NCI-H2107 treated with DMSO at 0.1 percent for 48 hours (cell line): ENCODE results near the gene TAMM41.
A peak's percentile ranks its signal among the peaks of the same experiment; 100 is the strongest.
"Not testable (repeated sequence)": the region's sequence is repeated elsewhere in the genome, so short reads cannot be mapped to it uniquely, and the experiment has no call there.

Experiments
- DNase-seq: peaks from one replicate; lab custom pipeline; 2025; ENCODE audit not compliant: unreplicated experiment; lab: John Stamatoyannopoulos, UW

TAMM41 gene

DNA sequence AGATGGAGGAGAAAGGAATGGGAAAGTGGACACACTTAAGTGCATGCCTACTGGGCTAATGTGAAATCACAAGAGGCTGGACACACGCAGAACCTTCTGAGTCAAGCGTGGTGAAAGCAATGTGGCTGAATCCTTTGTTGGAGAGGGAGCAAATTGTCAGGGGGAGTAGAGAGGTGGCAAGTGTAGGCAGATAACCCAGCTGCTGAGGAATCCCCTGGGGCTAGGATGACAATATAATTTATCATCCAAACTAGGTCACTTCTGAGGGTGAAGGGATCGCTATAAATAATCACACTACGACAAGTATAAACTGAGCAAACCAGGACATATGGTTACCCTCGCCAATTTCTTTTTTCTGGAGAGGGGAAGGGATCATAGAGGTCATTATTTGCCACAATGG, 28.7 kb downstream of the TAMM41 start:
- no peak for DNase-seq

DNA sequence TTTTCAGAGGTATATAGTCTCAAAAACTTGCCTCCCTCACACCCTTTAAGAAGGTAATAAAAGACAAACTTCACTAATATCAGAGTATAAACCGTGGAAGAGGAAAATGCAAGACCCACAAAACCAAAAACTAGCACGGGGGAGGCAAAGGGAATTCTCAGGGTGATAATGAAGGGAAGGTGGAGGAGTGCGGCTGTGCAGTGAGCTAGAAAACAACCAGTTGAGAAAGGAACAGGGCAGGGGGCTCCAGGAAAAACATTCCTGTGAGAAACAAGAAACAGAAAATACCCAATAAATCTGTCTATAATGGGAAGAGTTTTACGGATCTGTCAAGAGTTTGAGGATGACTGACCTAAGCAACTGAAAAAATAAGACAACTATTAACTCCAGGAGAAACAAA, 31.6 kb downstream of the TAMM41 start:
- DNase-seq: no peak

DNA sequence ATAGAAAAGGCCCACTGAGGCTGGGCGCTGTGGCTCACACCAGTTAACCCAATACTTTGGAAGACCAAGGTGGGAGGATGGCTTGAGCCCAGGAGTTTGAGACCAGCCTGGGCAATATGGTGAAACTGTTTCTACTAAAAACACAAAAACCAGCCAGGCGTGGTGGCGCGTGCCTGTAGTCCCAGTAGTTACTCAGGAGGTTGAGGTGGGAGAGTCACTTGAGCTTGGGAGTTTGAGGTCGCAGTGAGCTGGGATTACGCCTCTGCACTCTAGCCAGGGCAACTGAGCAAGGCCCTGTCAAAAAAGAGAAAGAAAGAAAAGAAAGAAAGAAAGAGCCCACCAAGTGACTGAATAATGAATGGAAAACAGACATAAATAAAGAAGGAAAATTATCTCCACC, 32.0 kb downstream of the TAMM41 start:
- DNase-seq: no peak

DNA sequence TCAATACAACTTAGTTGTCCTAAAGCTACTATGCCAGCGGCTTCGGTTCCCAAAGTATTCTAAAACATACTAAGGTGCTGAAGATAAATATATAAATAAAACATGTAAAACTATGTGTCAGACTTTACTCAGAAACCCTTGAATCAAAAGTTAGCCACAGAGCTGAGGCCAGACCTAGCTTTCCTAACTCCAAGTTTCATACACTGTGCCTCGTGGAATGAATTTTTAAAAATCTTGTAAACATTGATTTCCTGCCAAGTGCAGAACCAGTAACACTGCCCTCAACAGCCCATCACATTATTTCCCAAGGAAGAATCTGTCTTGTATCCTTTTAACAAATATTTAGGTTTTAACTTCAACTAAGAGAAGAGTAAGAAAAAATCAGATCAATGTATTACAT, 36.4 kb downstream of the TAMM41 start:
- DNase-seq: no peak

DNA sequence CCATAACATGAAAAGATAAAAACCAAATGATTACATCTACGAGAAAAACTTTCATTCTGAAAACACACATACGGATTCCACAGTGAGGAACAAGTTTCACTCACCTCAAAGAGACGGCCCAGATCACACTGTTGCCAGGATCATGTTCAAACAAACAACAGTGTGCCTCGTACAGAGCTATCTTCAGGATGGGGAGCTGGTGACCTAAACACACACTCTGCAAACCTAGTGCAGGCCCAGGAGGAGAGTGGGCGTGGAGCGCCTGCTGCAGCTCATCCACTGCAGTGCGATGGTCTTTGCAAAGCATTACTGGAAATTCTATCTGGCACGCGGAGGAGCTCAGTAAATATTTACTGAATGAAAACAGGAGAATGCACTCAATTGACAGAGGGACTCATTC, 38.5 kb downstream of the TAMM41 start:
- no peak for DNase-seq

DNA sequence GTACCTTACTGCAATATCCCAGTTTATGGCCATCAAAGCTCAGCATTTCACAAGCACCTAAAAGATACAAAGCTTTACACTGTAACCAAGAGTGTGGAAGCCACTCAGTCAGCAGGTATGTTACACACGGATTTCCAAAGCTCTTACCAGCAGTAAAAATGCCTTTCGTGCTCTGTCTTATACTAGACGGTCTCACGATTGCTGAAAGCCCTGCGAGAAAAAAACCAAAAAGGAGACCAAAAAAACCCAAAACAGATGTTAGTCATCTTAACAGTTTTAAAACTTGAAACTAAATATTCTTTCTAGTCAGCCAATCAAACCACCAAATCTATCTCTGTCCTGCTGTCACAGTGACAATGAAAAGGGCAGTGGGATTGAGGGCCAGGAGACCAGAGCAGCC, 39.0 kb downstream of the TAMM41 start:
- no peak for DNase-seq

DNA sequence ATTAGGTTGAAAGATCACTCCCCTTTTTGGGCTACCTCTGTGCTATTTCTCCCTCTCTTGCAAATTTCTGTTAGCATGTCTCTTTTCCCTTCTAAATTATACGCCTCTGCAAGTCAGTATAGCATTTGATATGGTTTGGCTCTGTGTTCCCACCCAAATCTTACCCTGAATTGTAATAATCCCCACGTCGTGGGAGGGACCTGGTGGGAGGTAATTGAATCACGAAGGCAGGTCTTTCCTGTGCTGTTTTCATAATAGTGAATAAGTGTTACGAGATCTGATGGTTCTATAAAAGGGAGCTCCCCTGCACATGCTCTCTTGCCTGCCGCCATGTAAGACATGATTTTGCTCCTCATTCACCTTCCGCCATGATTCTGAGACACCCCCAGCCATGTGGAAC, 41.0 kb downstream of the TAMM41 start:
- no peak for DNase-seq

DNA sequence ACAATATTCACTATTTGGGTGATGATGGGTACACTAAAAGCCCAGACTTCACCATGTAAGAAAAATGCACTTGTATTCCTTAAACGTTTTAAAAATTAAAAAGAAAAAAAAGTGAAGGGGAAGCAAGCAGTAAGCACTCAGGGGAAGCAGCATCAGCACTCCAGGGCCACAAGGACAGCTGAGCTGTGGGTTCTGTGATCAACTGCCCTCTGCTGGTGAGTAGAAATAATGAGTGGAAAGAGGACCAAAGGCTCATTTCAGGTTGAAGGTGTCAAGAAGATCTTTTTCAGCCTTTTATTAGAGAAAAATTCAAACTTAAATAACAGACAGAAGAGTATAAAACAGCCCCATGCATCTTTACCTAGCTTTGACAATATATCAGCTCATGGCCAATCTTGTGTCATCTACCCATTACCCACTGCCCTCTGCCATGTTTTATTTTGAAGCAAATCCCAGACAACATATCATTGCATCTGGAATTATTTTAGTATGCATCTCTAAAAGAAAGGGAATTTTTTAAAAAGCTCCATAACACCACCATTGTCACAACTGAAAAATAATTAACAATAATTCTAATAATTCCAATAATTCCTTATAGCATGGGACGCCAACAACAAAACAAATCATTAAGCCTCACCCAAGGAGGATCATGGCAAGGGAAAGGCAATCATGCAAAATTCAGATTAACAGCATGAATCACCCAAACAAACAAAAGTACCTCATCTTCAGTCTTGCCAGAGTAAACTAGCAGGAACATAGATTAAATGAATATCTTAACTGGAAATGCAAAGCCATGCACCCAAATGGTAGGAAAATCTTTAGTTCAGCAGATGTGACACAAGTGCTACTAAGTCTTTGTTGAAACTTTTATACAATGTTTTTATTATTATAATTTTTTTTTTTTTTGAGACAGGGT, 42.5 kb downstream of the TAMM41 start:
- peak; percentile 31 for DNase-seq

DNA sequence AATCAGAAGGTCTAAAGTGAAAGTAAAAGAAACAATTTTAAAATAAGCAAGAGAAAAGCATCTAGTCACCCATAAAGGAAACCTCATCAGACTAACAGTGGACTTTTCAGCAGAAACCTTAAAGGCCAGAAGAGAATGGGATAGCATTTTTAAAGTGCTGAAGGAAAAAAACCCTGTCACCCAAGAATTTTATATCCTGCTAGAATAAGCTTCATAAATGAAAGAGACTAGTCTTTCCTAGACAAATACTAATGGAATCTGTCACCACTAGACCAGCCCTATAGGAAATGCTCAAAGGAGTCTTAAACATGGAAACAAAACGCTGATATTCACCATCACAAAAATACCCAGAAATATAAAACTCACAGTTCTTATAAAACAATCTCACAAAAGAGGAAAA, 46.9 kb downstream of the TAMM41 start:
- DNase-seq: no peak

DNA sequence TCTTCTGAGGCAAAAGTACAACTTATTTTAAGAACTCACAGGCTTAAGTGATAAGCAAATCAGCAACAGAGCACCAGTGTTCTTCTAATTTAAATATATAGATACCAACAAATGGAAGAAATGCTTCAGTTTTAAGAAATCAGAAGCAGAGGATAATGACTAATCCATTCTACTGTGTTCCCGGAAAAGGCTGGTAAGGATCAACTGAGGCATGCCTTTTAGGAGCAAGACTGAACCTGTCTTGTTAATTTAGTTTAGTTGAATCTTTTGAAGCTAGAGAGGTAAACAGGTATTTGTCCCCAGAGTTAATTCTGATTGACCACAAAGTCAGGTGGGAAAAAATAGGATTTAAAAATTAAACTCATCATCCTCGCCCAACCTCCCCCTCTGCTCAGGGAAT, 51.8 kb downstream of the TAMM41 start:
- no peak for DNase-seq

DNA sequence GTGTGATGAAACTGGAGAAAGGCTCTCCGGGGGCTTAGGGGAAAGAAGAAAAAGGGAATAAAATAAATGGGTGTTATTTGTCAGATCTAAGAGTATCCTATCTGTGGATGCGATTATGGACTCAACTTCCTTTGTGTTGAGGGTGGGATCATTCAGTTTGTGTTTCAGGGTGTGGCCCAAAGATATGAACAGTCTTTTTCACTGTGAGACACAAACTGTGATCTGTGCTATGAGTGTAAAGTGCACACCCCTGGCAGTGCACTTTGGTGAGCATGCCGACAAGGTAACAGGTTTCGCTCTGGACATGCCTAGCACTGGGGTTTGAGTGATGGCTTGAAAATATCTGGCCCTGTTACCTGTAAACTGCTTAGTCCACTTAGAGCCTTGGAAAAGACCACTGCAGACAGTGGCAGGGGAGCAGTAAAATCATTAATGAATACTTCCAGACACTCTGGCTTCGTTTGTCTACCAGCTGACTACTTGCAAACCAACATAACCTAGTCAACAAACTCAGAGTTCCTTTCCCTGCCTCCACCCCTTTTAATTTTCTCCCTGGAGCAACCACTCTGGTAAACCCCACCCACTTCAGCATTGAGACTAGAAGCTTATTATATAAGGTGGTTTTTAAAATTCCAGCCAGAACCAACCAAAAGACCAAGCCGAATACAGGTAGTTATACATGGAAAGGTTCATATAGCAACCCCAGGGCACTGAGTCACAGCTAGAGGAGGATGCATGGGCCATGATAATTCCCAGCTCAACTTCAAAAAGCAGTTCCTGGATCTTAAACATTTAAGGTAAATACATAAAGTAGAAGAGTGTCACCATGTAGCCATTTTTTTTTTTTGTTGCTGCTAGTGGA, 55.1 kb downstream of the TAMM41 start:
- no peak for DNase-seq

DNA sequence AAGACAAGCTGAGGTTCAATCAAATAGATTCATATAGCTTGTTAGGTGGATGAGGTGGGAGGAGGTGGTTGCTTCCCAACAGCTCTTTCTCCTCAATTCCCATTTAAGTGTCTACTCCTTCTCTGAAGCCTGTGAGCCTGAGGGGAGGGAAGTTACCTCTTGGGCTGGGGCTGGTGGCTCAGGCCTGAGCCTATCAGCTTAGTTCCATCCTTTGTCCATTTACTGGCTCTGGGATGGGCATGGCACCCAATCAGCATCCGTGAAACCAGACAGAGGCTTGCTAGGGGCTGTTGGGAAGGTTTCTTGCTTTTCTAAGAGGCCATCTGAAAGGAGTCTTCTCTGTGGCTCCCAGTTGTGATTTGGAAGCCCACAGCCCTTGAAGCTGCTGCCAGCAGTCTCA, 57.3 kb downstream of the TAMM41 start:
- no peak for DNase-seq

DNA sequence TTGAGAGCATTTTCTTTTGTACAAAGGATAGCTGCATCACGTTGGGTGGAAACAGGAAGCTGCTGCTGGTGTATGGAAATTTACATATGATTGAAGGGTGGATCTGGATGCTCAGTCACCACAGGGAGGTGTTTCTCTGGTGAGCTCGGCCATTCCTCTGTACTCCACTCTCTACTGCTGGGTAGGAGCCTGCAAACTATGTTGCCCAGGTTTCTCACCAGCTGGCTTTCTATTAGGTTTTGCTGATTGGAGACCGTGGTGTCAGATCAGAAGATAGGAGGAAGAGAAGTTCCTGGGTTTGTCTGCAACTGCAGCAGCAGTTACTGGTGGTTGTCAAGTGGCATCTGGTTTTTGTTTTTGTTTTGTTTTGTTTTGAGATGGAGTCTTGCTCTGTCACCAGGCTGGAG, 61.7 kb downstream of the TAMM41 start:
- DNase-seq: no peak

DNA sequence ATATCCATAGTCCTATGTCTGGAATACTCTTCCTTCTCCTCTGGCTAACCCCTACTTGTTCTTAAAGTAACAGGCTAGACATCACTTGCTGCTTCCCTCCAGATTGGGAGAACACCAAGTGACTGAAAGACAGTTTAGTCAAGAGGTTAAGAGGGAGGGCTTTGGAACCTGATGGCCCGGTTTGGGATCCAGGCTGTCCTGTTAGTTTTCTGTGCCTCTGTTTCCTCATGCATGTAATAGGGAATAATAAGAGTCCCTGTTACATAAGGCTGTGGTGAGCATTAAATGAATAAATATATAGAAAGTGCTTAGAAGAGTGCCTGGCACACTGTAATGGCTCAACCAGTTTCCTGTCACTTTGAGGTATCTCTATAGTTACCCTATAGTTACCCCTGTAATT, 66.3 kb downstream of the TAMM41 start:
- DNase-seq: no peak

DNA sequence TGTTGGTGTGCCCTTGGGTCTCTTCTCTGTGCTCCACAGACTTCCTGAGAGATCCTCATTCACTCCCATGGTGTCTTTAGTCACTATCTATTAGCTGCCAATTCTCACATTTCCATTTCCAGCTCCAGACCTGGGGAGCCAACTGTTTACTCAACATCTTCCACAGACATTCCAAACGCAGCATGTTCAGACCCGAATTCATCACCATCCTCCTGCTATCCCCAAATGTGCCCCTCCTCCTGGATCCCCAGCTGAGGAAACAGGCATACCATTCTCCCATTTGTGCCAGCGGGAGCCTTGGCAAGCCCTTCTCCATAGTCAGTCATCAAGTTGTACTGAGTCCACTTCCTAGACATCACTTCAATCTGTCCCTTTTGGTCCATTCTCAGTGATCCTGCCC, 67.1 kb downstream of the TAMM41 start:
- DNase-seq: no peak

DNA sequence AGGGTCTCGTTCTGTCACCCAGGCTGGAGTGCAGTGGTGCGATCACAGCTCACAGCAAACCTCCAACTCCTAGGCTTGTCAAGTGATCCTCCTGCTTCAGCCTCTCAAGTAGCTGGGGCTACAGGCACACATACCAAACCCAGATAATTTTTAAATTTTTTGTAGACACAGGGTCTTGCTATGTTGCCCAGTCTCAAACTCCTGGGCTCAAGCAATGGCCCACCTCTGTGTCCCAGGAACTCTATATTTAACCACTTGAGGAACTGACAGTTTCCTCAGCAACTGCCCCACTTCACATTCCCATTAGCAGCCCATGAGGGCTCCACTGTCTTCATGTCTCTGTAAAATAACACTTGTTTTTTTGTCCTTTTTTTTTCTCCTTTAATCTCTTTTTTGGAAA, 68.4 kb downstream of the TAMM41 start:
- no peak for DNase-seq

DNA sequence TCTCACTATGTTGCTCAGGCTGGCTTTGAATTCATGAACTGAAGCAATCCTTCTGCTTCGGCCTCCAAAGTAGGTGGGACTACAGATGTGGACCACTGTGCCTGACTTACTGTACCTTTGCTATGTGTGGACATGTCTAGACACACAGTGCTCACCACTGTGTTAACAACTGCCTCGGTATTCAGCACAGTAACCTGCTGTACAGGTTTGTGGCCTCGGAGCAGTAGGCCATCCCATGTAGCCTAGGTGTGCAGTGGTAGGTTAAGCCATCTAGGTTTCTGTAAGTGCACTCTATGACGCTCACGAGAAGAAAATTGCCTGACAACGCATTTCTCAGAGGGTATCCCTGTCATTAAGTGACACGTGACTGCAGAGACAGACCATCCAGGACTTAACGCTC, 70.3 kb downstream of the TAMM41 start:
- DNase-seq: no peak

DNA sequence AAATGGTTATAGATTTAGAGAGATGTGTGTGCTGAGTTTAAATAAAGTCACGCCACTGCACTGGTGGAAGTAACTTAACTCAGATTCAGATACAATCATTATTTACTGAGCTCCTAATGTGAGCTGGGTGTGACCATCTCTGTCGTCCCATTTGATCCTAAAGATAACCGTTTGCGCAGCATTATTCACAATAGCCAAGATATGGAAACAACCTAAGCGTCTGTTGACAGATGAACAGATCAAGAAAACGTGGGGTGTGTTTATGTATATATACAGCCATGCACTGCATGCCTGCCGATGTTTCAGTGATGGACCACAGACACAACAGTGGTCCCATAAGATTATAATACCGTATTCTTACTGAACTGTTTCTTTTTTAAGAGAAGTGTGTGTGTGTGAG, 71.2 kb downstream of the TAMM41 start:
- no peak for DNase-seq

DNA sequence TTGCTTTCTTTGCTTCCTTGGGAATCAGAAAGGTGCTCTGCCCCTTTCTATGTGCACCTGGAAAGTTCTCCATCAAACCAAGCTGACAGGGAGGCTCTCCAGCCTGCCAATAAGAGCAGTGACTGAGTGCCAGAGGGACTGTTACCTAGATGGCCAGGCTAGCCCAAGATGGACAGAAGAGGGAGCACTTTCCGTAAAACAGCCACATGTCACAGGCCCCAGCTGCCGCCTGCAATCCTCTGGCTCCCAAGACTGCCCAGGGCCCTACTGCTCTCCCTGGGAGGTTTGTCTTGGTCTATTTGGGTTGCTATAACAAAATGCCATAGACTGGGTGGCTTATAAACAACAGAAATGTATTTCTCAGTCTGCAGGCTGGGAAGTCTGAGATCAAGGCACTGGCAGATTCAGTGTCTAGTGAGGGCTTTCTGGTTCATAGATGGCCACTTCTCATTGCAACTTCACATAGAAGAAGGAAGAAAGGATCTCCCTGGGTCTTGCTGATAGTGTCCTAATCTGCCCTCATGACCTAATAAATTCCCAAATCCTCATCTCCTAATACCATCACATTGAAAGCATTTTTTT, 72.3 kb downstream of the TAMM41 start:
- DNase-seq: peak; percentile 41

DNA sequence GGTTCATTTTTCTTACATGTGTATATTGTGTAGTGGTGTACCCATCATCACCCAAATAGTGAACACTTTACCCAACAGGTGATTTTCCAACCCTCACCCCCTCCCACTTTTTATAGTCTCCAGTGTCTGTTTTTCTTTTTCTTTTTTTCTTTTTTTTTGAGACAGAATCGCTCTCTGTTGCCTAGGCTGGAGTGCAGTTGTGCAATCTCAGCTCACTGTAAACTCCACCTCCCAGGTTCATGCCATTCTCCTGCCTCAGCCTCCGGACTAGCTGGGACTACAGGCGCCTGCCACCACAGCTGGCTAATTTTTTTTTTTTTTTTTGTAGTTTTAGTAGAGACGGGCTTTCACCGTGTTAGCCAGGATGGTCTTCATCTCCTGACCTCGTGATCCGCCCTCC, 74.8 kb downstream of the TAMM41 start:
- not testable (repeated sequence) for DNase-seq

DNA sequence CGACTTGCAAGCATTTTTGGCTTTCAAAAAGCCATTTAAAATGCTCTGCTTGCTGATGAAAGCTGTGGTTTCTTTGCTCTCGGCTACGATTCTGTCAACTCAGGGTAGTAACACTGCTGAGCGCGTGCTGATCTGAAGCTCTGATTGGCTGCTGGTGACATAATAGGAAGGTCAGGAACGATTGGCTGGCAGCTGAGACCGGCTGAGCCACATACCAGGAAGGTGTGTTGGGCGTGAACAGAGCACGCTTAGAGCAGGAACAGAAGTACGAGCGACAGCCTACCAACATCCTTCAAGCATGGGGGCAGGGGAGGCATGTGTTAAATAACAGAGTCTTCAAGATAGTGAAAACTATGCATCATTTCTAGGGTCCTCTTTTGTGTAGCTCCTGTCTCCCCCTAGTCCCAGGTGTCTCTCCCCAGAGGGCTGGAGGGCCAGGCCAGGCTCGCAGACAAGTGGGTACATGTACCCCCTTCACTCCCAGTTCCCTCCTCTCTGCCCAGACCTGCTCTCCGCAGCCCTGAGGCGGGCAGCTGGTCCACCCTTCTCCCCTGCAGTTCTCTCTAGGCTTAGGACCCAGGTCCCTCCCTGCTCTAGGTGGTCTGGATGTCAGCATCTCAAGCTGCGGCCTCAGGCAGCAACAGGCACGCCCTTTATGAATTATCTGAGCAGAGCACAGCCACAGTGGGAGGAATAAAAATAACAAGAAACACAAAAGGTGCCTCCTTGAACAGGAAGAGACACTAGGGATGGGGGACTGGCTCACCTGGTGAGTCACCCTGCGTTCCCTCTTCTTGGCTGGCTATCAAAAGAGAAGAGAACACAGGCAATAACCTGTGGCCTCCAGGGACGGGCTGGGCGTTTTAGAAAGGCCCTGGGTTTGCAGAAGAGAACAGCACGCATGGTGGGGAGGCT, 76.0 kb downstream of the TAMM41 start:
- peak; percentile 84 for DNase-seq
